ENCODE results near the gene ZNF18.

DNA sequence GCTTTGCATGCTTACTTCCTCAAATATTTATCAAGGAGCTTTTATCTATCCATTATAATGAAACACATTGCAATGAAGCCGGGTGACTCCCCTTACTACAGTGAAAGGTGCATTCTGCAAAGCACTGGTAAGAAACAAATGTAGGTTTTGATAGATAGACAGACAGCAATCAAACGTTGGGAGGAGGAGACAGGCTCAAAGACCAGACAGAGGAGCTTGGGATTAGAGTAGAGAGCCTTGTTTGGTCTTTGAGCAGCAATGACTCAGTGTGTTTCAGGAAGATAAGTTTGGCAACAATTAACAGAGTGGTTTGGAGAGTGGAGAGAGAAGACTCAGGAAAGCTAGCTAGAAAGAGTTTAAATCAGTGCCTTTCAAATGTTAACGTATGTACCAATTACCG is 68.8 kb downstream of the ZNF18 start:
- TF ChIP-seq, protein P1, sequence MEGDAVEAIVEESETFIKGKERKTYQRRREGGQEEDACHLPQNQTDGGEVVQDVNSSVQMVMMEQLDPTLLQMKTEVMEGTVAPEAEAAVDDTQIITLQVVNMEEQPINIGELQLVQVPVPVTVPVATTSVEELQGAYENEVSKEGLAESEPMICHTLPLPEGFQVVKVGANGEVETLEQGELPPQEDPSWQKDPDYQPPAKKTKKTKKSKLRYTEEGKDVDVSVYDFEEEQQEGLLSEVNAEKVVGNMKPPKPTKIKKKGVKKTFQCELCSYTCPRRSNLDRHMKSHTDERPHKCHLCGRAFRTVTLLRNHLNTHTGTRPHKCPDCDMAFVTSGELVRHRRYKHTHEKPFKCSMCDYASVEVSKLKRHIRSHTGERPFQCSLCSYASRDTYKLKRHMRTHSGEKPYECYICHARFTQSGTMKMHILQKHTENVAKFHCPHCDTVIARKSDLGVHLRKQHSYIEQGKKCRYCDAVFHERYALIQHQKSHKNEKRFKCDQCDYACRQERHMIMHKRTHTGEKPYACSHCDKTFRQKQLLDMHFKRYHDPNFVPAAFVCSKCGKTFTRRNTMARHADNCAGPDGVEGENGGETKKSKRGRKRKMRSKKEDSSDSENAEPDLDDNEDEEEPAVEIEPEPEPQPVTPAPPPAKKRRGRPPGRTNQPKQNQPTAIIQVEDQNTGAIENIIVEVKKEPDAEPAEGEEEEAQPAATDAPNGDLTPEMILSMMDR (IDR thresholded peaks at IDR 0.05) = no peak
- no peak for TF ChIP-seq ZFX (IDR thresholded peaks at IDR 0.05; ENCODE audit: borderline replicate concordance)

Data from 22Rv1 (cell line).